ENCODE measurements around the gene MPC1.
A peak's percentile ranks its signal among the peaks of the same experiment; 100 is the strongest.

MPC1 gene

GRCh38 chr6:166382933-166383801, at the start of gene MPC1:
Gene MPC1, minus strand, starts transcription at chr6:166382940. Its CDS starts 64 bp downstream, at chr6:166382876.
- no peak for TF ChIP-seq CTCF (IDR thresholded peaks at IDR 0.05; ENCODE audit: low read depth, low read length)
- peak within 1 kb of the TSS; percentile 79 for H3K4me3 ChIP-seq (ENCODE audit: low read depth, low read length)

GRCh38 chr6:166430269-166430668, 47.5 kb upstream of the MPC1 start:
- H3K4me3 ChIP-seq (ENCODE audit: low read depth, low read length) = no peak overlapping the region
- no peak for TF ChIP-seq CTCF (IDR thresholded peaks at IDR 0.05; ENCODE audit: low read depth, low read length)

GRCh38 chr6:166424431-166424830, 41.7 kb upstream of the MPC1 start:
- H3K4me3 ChIP-seq (ENCODE audit: low read depth, low read length) = no peak overlapping the region
- TF ChIP-seq CTCF (IDR thresholded peaks at IDR 0.05; ENCODE audit: low read depth, low read length) = no peak

DNA sequence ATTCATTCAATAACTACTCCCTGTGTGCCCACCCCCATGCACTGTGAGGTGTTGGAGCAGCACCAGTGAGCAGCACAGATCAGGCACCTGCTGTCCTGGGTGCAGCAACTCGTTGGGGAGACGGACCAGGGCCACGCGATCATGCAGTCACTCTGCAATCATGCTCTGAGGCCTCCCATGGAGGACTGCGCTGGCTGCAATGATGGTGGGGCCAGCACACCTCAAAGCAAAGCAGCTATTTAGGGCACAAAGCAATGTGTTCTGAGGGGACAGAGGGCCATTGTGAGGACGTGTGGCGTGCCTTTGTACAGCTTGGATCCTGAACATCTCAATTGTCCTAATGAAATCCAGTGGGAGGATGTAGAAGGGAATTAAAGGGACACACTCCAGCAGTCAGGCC, 41.0 kb upstream of the MPC1 start:
- TF ChIP-seq CTCF (IDR thresholded peaks at IDR 0.05; ENCODE audit: low read depth, low read length) = no peak

DNA sequence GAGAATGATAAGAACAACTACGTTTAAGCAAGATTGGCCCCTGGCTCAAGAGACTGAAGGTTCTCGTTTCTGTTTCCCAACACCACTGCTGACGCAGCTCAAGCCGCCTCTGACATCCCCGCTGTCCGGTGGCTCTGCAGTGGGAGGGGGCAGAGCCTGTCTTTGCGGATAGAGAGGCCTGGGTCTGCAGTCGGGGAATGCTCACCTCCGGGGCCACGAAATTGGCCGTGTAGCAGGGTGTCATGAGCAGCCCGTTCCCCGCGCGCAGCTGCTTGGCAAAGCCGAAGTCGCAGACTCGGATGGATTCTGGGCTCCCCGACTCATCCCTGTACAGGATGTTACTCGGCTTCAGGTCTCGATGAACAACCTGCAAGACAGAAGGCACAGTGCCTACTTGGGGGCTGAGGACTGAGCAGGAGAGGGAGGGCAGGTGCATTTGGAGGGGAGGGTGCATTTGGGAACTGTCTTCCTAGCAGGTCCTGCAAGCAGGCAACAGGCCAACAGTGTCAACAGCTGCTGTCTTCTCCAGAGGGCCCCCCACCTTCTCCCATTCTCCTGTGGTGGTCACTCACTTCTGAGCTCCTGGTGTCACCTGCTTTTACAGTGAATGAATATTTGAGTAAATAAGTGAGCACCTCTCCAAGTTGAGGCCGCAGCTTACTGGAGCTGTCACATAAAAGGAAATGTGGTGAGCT, 40.5 kb upstream of the MPC1 start:
- no peak for TF ChIP-seq CTCF (IDR thresholded peaks at IDR 0.05; ENCODE audit: low read depth, low read length)
- H3K4me3 ChIP-seq (ENCODE audit: low read depth, low read length) = no peak overlapping the region

More for the DNA sequence above, 41.0 kb upstream of the MPC1 start:
- H3K4me3 ChIP-seq (ENCODE audit: low read depth, low read length) = no peak overlapping the region

- TF ChIP-seq CTCF (IDR thresholded peaks at IDR 0.05; ENCODE audit: low read depth, low read length) = no peak
These were observed 39.6 kb upstream of the MPC1 start for GRCh38 chr6:166422201-166422940.

More at GRCh38 chr6:166422201-166422940, 39.6 kb upstream of the MPC1 start:
- no peak overlapping the region for H3K4me3 ChIP-seq (ENCODE audit: low read depth, low read length)

Data from WI38 (cell line).